GM12878 (cell line): ENCODE results near the gene DYNLT4. TPM values are rescaled to one million over a fixed set of nuclear protein-coding genes. Genes with fewer than 3 reads are reported as not detected.

Experiments
- ATAC-seq: fragments of 200-7000 bp; cut with Tn5 transposase; 3 replicates; pipeline ENCODE4 v1.9.1; 2020; ENCODE audit warnings: mild to moderate bottlenecking, moderate library complexity
- BruUV-seq: library from RNA; stranded (reverse); fragments of 400-500 nt; replicated peaks from 2 replicates; lab custom pipeline; 2021; lab: Mats Ljungman, UMichigan
- CTCF ChIA-PET: fragments of 300-600 bp; sonication (Branson Sonifier 250); formaldehyde crosslinking; extraction: SDS; loops from one replicate; lab custom pipeline; 2021; ENCODE audit warnings: inconsistent platforms; lab: Yijun Ruan, JAX
- POLR2A ChIA-PET: fragments of 350-600 bp; formaldehyde crosslinking; extraction: SDS; loops from one replicate; lab custom pipeline; 2021; ENCODE audit warnings: inconsistent platforms; lab: Charles Lee
- RAD21 ChIA-PET: fragments of 300-600 bp; sonication (Branson Sonifier 250); formaldehyde crosslinking; loops from one replicate; lab custom pipeline; 2023; ENCODE audit warnings: antibody characterized with exemption; ENCODE audit not compliant: unreplicated experiment; lab: Charles Lee
- SMC1A ChIA-PET: fragments of 300-600 bp; sonication (Branson Sonifier 250); formaldehyde crosslinking; loops from one replicate; lab custom pipeline; 2023; ENCODE audit not compliant: unreplicated experiment, uncharacterized antibody; lab: Charles Lee
- DNase-seq: peaks from one replicate; pipeline ENCODE4 v3.0.0-alpha.2; 2011; ENCODE audit warnings: low read depth, low spot score
- FAIRE-seq: peaks from 3 replicates; lab custom pipeline; 2011; peaks lifted over from hg19 to GRCh38; lab: Jason Lieb, UNC
- H2AFZ ChIP-seq: 2 replicates; pipeline ENCODE4 v1.6.0; 2011; ENCODE audit warnings: low read depth, low read length, control low read depth; ENCODE audit not compliant: control insufficient read depth
- H3K27ac ChIP-seq: 2 replicates; pipeline ENCODE4 v1.5.1; 2011; ENCODE audit warnings: control low read depth; ENCODE audit not compliant: control insufficient read depth, insufficient read depth
- H3K27me3 ChIP-seq, 2 experiments: replicated peaks in 1 of 2; 2 replicates each; pipeline versions ENCODE4 v1.6.0 to v1.6.1; 2011; ENCODE audit warnings: low read length in 1 of 2; ENCODE audit not compliant: control insufficient read depth in 2 of 2, insufficient read depth in 2 of 2
- H3K36me3 ChIP-seq, 2 experiments: 2 replicates each; pipeline ENCODE4 v1.5.1; 2011; ENCODE audit warnings: low read length in 1 of 2; ENCODE audit not compliant: control insufficient read depth in 2 of 2, insufficient read depth in 2 of 2
- H3K4me1 ChIP-seq: 2 replicates; pipeline ENCODE4 v1.6.1; 2011; ENCODE audit warnings: mild to moderate bottlenecking, low read length, moderate library complexity, mixed read lengths; ENCODE audit not compliant: control insufficient read depth, insufficient read depth
- H3K4me2 ChIP-seq: 2 replicates; pipeline ENCODE4 v1.6.0; 2011; ENCODE audit warnings: control low read depth; ENCODE audit not compliant: control insufficient read depth, insufficient read depth
- H3K4me3 ChIP-seq: fragments of 200-600 bp; sonication (generic); 2 replicates; pipeline ENCODE4 v1.5.1; 2016
- H3K79me2 ChIP-seq: 2 replicates; pipeline ENCODE4 v1.6.0; 2011; ENCODE audit warnings: low read length; ENCODE audit not compliant: control insufficient read depth, insufficient read depth
- H3K9ac ChIP-seq: 2 replicates; pipeline ENCODE4 v1.8.0; 2011; ENCODE audit warnings: low read length, control low read depth, mixed read lengths; ENCODE audit not compliant: control insufficient read depth, insufficient read depth
- H3K9me3 ChIP-seq: replicated peaks from 3 replicates; pipeline ENCODE4 v1.5.1; 2011; ENCODE audit warnings: mild to moderate bottlenecking, low read length; ENCODE audit not compliant: control insufficient read depth, insufficient read depth
- H4K20me1 ChIP-seq: 2 replicates; pipeline ENCODE4 v1.6.0; 2011; ENCODE audit not compliant: control insufficient read depth, insufficient read depth
- ATF2 ChIP-seq: IDR thresholded peaks from 2 replicates; pipeline ENCODE4 v1.6.1; 2012; ENCODE audit warnings: low read length, inconsistent platforms
- BRCA1 ChIP-seq: IDR thresholded peaks from 2 replicates; pipeline ENCODE4 v1.6.1; 2011; ENCODE audit warnings: low read depth, low read length, improper control_type of control experiment
- ESRRA ChIP-seq: IDR thresholded peaks from 2 replicates; pipeline ENCODE4 v1.6.1; 2012; ENCODE audit warnings: mild to moderate bottlenecking, low read length, improper control_type of control experiment
- GATAD2B ChIP-seq: fragments of 450-650 bp; conservative IDR thresholded peaks from 2 replicates; pipeline ENCODE4 v1.6.1; 2017; ENCODE audit warnings: low read depth, mild to moderate bottlenecking, moderate library complexity
- MTA2 ChIP-seq: fragments of 450-650 bp; IDR thresholded peaks from 2 replicates; pipeline ENCODE4 v1.6.1; 2016; ENCODE audit warnings: low read depth, mild to moderate bottlenecking, moderate library complexity
- NFIC ChIP-seq: IDR thresholded peaks from 2 replicates; pipeline ENCODE4 v1.6.1; 2012; ENCODE audit warnings: low read depth, mild to moderate bottlenecking, inconsistent platforms, low read length, moderate library complexity
- PAX8 ChIP-seq: fragments of 450-650 bp; IDR thresholded peaks from 2 replicates; pipeline ENCODE4 v1.6.1; 2017; ENCODE audit warnings: mild to moderate bottlenecking, moderate library complexity
- POU2F2 ChIP-seq: IDR thresholded peaks from 3 replicates; pipeline ENCODE4 v1.6.1; 2011; ENCODE audit warnings: low read depth, mild to moderate bottlenecking, low read length, borderline replicate concordance
- RBBP5 ChIP-seq: fragments of 200-600 bp; sonication (generic); conservative IDR thresholded peaks from 2 replicates; pipeline ENCODE4 v1.6.1; 2016
- RCOR1 ChIP-seq: conservative IDR thresholded peaks from 2 replicates; pipeline ENCODE4 v1.6.1; 2012; ENCODE audit warnings: low read depth, low read length, improper control_type of control experiment
- SIX5 ChIP-seq: IDR thresholded peaks from 2 replicates; pipeline ENCODE4 v1.6.1; 2011; ENCODE audit warnings: mild to moderate bottlenecking, low read depth, low read length, moderate library complexity; ENCODE audit not compliant: severe bottlenecking
- STAT3 ChIP-seq: IDR thresholded peaks from 2 replicates; pipeline ENCODE4 v1.6.1; 2011; ENCODE audit warnings: low read depth, low read length, improper control_type of control experiment
- ZBED1 ChIP-seq: IDR thresholded peaks from 2 replicates; pipeline ENCODE4 v1.6.1; 2016; ENCODE audit warnings: borderline replicate concordance
- ZBTB11 ChIP-seq: fragments of 450-650 bp; formaldehyde crosslinking; IDR thresholded peaks from 2 replicates; pipeline ENCODE4 v1.5.0; 2022; ENCODE audit warnings: mild to moderate bottlenecking, missing genetic modification characterization
- WGBS: methylation state at CpG from one replicate; pipeline ENCODE4 v1.1.6; 2016; ENCODE audit warnings: low lambda C conversion rate; ENCODE audit not compliant: insufficient replicate concordance, insufficient coverage; ENCODE audit errors: missing lambda C conversion rate; 5-methylcytosine and 5-hydroxymethylcytosine counted together
- in situ Hi-C: fragments of 300-500 bp; cut with MboI; formaldehyde crosslinking; loops from 9 replicates; pipeline ENCODE4 v1.14.3; 2018; ENCODE audit warnings: mixed read lengths
- intact Hi-C: fragments of 100-400 bp; cut with micrococcal nuclease; formaldehyde crosslinking; loops from one replicate; pipeline ENCODE4 v1.14.2; 2022; ENCODE audit not compliant: unreplicated experiment
- polyA plus RNA-seq, 11 experiments: library from polyadenylated mRNA; depleted of rRNA in 4 of 11; unstranded in 6 of 11; stranded (reverse) in 5 of 11; fragments of >200 nt; fragmentation: Nextera tagmentation in 4 of 11; fragmentation: Illumina TruSeq in 1 of 11; extraction: Ambion mirVana in 4 of 11; extraction: Trizol in 1 of 11; gene quantifications; 1 replicate in 1 of 11; 2 replicates in 10 of 11; pipeline versions ENCODE4 v1.2.1 to v1.2.3, GENCODE V29; 2011 to 2016; ENCODE audit warnings: inconsistent platforms in 2 of 11, missing spikeins in 2 of 11, low read depth in 1 of 11
- total RNA-seq, 4 experiments: library from RNA; depleted of rRNA in 3 of 4; stranded (reverse); fragments of >200 nt in 3 of 4; fragmentation: Illumina TruSeq in 1 of 4; extraction: Trizol in 1 of 4; gene quantifications; 2 replicates each; pipeline versions ENCODE4 v1.2.1 to v1.2.3, GENCODE V29; 2013 to 2021

The DYNLT4 gene
- total and polyA plus RNA-seq, 10 of the 15 experiments (the other 5 are each of a cell fraction or from before 2014, with no cell fraction given): 0.23 to 0.28 TPM; not detected in 8

GRCh38 chr1:44811234-44811633 is 4.1 kb upstream of the DYNLT4 start:
- no peaks in the 10 kb centered on the region; a peak in 1 of 4 replicates for H3K36me3 ChIP-seq
- TF ChIP-seq NFIC: no peak
- TF ChIP-seq RCOR1: no peak
- no peak for TF ChIP-seq BRCA1
- TF ChIP-seq ESRRA: no peak
- no peak for TF ChIP-seq RBBP5
- no peak for TF ChIP-seq GATAD2B
- TF ChIP-seq ZBED1: no peak
- no peak for TF ChIP-seq ATF2
- no peak for TF ChIP-seq MTA2
- no peak for TF ChIP-seq POU2F2
- no peak for TF ChIP-seq PAX8
- TF ChIP-seq STAT3: no peak
- no peak for TF ChIP-seq SIX5
- no peak for TF ChIP-seq ZBTB11
- in situ Hi-C loops: no loop called here
- H2AFZ ChIP-seq: no peak overlapping the region; the same call in 1 of the 2 replicates
- H3K79me2 ChIP-seq: no peaks in the 10 kb centered on the region
- intact Hi-C loops: no loop called here
- H3K27ac ChIP-seq: no peak overlapping the region; the same call in 1 of the 2 replicates
- H3K27me3 ChIP-seq: no peaks in the 10 kb centered on the region
- DNase-seq (no peak), ATAC-seq (no peak), FAIRE-seq (no peak)
- CTCF ChIA-PET: interaction anchor here (1.0 to 1.8 kb wide), 2 partner anchors 8 to 11 kb away, joined by 3 to 6 read pairs; partner anchors contain the start of gene PLK3
- no TSS peak for BruUV-seq
- H3K4me2 ChIP-seq: no peak overlapping the region
- SMC1A ChIA-PET: interaction anchor here (4.6 kb wide), 1 partner anchor 9 kb away, joined by 52 read pairs; no protein-coding TSS in a partner anchor
- no peak overlapping the region for H3K9ac ChIP-seq
- no peak overlapping the region for H3K4me3 ChIP-seq
- H3K9me3 ChIP-seq: no peaks in the 10 kb centered on the region
- RAD21 ChIA-PET: interaction anchor here (0.7 kb wide), 1 partner anchor 88 kb away, joined by 3 read pairs; no protein-coding TSS in a partner anchor
- no peaks in the 10 kb centered on the region for H4K20me1 ChIP-seq
- 83% methylated on average over 8 of the region's 8 CpGs for WGBS
- POLR2A ChIA-PET: interaction anchor here (0.7 to 5.1 kb wide), 5 partner anchors 7 to 492 kb away, joined by 3 to 51 read pairs (median 6); partner anchors contain the start of genes PLK3 and RNU5D-1
- H3K4me1 ChIP-seq: peaks cover 49% of the 10 kb centered on the region
